HL-60 (cell line): ENCODE measurements around the gene TMIE.

Source experiments
- DNase-seq, 2 experiments: peaks; one replicate each; pipeline ENCODE4 v3.0.0-alpha.2; 2010 to 2020; ENCODE audit warnings: low read depth in 1 of 2, low spot score in 1 of 2
- H3K27ac ChIP-seq: fragments of 250-450 bp; sonication (Bioruptor Pico); replicated peaks from 2 replicates; pipeline ENCODE4 v1.5.1; 2020; ENCODE audit warnings: mild to moderate bottlenecking, moderate library complexity
- H3K27me3 ChIP-seq: fragments of 250-450 bp; sonication (Bioruptor Pico); 2 replicates; pipeline ENCODE4 v1.5.1; 2021; ENCODE audit warnings: mild to moderate bottlenecking, moderate library complexity; ENCODE audit not compliant: insufficient read depth, poor library complexity, severe bottlenecking
- H3K4me3 ChIP-seq: replicated peaks from 2 replicates; pipeline ENCODE4 v1.5.1; 2011; ENCODE audit warnings: mild to moderate bottlenecking, control low read depth, low read length; ENCODE audit not compliant: insufficient read depth
- GABPA ChIP-seq: IDR thresholded peaks from 2 replicates; pipeline ENCODE4 v1.6.1; 2012; ENCODE audit warnings: low read depth
- POLR2AphosphoS5 ChIP-seq: IDR thresholded peaks from 2 replicates; pipeline ENCODE4 v1.6.1; 2012; ENCODE audit warnings: low read depth
- REST ChIP-seq: IDR thresholded peaks from 2 replicates; pipeline ENCODE4 v1.6.1; 2012; ENCODE audit warnings: low read depth; ENCODE audit not compliant: insufficient replicate concordance
- SPI1 ChIP-seq: IDR thresholded peaks from 2 replicates; pipeline ENCODE4 v1.6.1; 2012; ENCODE audit warnings: low read depth, mild to moderate bottlenecking, borderline replicate concordance
- TF ChIP-seq, protein P1 (sequence below): IDR thresholded peaks from one replicate; pipeline ENCODE4 v1.5.1; 2011; ENCODE audit warnings: low read length, control low read depth, inconsistent platforms; ENCODE audit not compliant: insufficient read depth

TMIE gene

DNA sequence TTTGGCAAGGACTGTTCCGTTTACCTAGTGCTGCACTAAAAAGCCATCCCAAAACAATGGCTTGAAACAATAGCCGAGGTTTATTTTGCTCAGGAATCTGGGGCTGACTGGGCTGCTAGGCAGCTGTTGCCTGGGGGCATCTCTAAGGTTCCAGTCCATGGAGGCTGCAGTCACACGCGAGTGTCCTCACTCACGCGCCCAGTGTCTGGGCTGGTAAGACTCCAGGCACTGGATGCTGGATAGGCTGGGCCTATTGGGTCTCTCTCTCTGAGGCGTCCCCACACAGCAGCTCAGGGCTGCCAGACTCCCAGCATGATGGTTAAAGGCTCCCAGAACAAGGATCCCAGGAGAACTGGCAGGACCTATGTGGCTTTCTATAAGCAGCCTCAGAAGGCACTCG lies 41.9 kb upstream of the TMIE start:
- H3K4me3 ChIP-seq, result no peak overlapping the region
- no peak overlapping the region for H3K27ac ChIP-seq
- no peak for DNase-seq
- H3K27me3 ChIP-seq, result no peaks in the 10 kb centered on the region
- TF ChIP-seq SPI1 (no peak), GABPA (no peak), REST (no peak), POLR2AphosphoS5 (no peak)
- TF ChIP-seq, protein P1, sequence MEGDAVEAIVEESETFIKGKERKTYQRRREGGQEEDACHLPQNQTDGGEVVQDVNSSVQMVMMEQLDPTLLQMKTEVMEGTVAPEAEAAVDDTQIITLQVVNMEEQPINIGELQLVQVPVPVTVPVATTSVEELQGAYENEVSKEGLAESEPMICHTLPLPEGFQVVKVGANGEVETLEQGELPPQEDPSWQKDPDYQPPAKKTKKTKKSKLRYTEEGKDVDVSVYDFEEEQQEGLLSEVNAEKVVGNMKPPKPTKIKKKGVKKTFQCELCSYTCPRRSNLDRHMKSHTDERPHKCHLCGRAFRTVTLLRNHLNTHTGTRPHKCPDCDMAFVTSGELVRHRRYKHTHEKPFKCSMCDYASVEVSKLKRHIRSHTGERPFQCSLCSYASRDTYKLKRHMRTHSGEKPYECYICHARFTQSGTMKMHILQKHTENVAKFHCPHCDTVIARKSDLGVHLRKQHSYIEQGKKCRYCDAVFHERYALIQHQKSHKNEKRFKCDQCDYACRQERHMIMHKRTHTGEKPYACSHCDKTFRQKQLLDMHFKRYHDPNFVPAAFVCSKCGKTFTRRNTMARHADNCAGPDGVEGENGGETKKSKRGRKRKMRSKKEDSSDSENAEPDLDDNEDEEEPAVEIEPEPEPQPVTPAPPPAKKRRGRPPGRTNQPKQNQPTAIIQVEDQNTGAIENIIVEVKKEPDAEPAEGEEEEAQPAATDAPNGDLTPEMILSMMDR, result no peak

GRCh38 chr3:46660003-46660402 lies 41.2 kb upstream of the TMIE start:
- H3K4me3 ChIP-seq, result no peak overlapping the region
- no peak for TF ChIP-seq POLR2AphosphoS5
- TF ChIP-seq SPI1, result no peak
- TF ChIP-seq, protein P1, result no peak
- TF ChIP-seq REST, result no peak
- no peak for TF ChIP-seq GABPA
- no peaks in the 10 kb centered on the region for H3K27me3 ChIP-seq
- no peak for DNase-seq
- H3K27ac ChIP-seq, result no peak overlapping the region

- H3K27me3 ChIP-seq, result no peaks in the 10 kb centered on the region
Observed at GRCh38 chr3:46660543-46661523, 40.4 kb upstream of the TMIE start.

More at GRCh38 chr3:46660543-46661523, 40.4 kb upstream of the TMIE start:
- DNase-seq, result no peak
- H3K4me3 ChIP-seq, result no peak overlapping the region
- no peak for TF ChIP-seq GABPA
- TF ChIP-seq, protein P1, result no peak
- no peak for TF ChIP-seq REST
- H3K27ac ChIP-seq, result no peak overlapping the region
